T-helper 1 cell treated with Interleukin-12 subunit alpha and Interleukin-12 subunit beta and Interleukin-4 antibody, amounts not matched to agents 30 μg/mL and 1 μg/mL, for 36 hours (primary cell): ENCODE results near the gene MPHOSPH8.

Source experiments
- H3K27ac Mint-ChIP-seq: one replicate; pipeline ENCODE4 v1.8.0; 2021; ENCODE audit warnings: mild to moderate bottlenecking, mixed read lengths
- H3K27me3 Mint-ChIP-seq: one replicate; pipeline ENCODE4 v1.8.0; 2021; ENCODE audit warnings: low read depth, mixed read lengths
- H3K36me3 Mint-ChIP-seq: one replicate; pipeline ENCODE4 v1.8.0; 2021; ENCODE audit warnings: low read depth, mixed read lengths
- H3K4me1 Mint-ChIP-seq: one replicate; pipeline ENCODE4 v1.8.0; 2021; ENCODE audit warnings: low read depth, mixed read lengths
- H3K4me3 Mint-ChIP-seq: one replicate; pipeline ENCODE4 v1.8.0; 2021; ENCODE audit warnings: mild to moderate bottlenecking, moderate library complexity, mixed read lengths
- H3K9me3 Mint-ChIP-seq: one replicate; pipeline ENCODE4 v1.8.0; 2021; ENCODE audit warnings: mixed read lengths

MPHOSPH8 gene

GRCh38 chr13:19661126-19661525 is 27.7 kb downstream of the MPHOSPH8 start:
- Mint-ChIP-seq H3K27me3 (no peaks in the 10 kb centered on the region), H3K36me3 (peaks cover 49% of the 10 kb centered on the region), H3K4me3 (no peak overlapping the region), H3K4me1 (peaks cover 4% of the 10 kb centered on the region), H3K9me3 (no peaks in the 10 kb centered on the region), H3K27ac (no peak overlapping the region)

DNA sequence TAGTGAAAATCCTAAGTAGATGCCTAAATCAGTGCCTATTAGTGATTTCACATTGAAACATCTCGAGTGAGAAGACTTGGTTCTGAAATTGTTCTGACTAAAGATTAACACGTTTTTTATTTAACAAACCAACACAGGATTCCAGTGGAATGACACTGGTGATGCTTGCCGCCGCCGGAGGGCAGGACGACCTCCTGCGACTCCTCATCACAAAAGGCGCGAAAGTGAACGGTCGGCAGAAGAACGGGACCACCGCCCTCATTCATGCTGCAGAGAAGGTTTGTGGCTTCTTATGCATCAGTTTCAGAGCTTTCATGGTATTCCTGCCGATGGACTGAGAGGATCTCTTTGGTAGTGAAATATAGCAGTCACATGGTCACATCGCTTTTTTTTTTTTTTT is 28.1 kb downstream of the MPHOSPH8 start:
- peaks cover 4% of the 10 kb centered on the region for H3K4me1 Mint-ChIP-seq
- H3K27ac Mint-ChIP-seq = no peak overlapping the region
- peaks cover 53% of the 10 kb centered on the region for H3K36me3 Mint-ChIP-seq
- H3K9me3 Mint-ChIP-seq = no peaks in the 10 kb centered on the region
- no peak overlapping the region for H3K4me3 Mint-ChIP-seq
- no peaks in the 10 kb centered on the region for H3K27me3 Mint-ChIP-seq

DNA sequence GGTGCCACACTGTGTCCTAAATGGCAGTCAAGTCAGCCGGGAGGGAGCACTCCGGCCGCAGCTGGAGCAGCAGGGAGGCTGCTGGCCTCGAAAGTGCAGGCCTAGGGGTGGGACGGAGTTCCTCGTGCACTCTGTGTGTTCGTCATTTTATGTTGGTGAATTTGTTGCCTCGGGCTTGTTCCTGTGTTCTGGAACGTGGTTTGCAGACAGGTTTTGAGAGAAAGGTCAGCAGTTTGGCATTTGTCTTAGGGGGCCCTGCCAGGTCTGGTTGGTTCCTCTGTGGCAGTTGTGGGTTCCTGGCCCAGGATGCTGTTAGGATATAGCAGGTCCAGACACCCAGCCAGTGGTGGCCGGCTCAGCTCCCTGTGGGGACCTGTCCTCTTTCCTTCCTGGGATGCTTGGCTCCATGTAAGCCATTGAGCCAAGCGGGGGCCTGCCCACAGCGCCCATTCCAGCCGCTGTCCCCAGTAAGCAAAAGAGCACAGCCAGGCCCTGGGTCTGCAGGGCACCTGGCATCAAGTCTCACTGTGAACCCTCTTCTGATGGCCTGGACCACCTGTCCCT is 30.0 kb downstream of the MPHOSPH8 start:
- Mint-ChIP-seq H3K9me3 (no peaks in the 10 kb centered on the region), H3K27ac (no peak overlapping the region), H3K36me3 (peaks cover 55% of the 10 kb centered on the region), H3K27me3 (no peaks in the 10 kb centered on the region), H3K4me1 (peaks cover 4% of the 10 kb centered on the region), H3K4me3 (no peak overlapping the region)

GRCh38 chr13:19664481-19665230 is 31.2 kb downstream of the MPHOSPH8 start:
- H3K4me3 Mint-ChIP-seq = no peak overlapping the region

DNA sequence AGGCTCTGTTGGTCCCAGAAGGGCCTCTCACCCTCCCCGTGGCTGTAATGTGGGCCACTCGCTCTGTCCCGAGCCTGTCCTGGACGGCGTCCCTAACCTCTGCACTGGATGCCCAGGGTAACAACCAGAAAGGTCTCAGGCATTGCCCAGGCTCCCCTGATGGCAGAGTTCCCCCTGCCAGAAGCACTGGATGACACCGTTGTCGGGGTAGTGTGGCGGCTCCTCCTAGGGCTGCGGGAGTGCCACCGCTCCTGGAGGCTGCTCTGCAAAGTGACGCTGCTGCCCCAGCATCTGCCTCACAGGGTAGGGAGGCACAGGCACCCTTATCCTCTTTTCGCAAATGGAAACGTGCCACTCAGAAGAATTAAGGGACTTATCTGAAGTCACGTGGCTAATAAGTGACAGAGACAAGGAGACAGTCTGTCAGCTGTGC is 32.0 kb downstream of the MPHOSPH8 start:
- Mint-ChIP-seq H3K9me3 (no peaks in the 10 kb centered on the region), H3K27me3 (no peaks in the 10 kb centered on the region), H3K4me1 (peaks cover 4% of the 10 kb centered on the region), H3K4me3 (no peak overlapping the region), H3K27ac (no peak overlapping the region), H3K36me3 (peaks cover 57% of the 10 kb centered on the region)

More at GRCh38 chr13:19664481-19665230, 31.2 kb downstream of the MPHOSPH8 start:
- H3K36me3 Mint-ChIP-seq = peaks cover 54% of the 10 kb centered on the region
- peaks cover 4% of the 10 kb centered on the region for H3K4me1 Mint-ChIP-seq
- H3K9me3 Mint-ChIP-seq = no peaks in the 10 kb centered on the region
- H3K27ac Mint-ChIP-seq = no peak overlapping the region
- H3K27me3 Mint-ChIP-seq = no peaks in the 10 kb centered on the region

GRCh38 chr13:19668778-19669177 is 35.3 kb downstream of the MPHOSPH8 start:
- H3K4me1 Mint-ChIP-seq = peaks cover 4% of the 10 kb centered on the region
- H3K36me3 Mint-ChIP-seq = peaks cover 57% of the 10 kb centered on the region
- no peak overlapping the region for H3K4me3 Mint-ChIP-seq
- H3K27ac Mint-ChIP-seq = no peak overlapping the region
- no peaks in the 10 kb centered on the region for H3K27me3 Mint-ChIP-seq
- no peaks in the 10 kb centered on the region for H3K9me3 Mint-ChIP-seq

- no peak overlapping the region for H3K27ac Mint-ChIP-seq
Observed at GRCh38 chr13:19670147-19670546, 36.7 kb downstream of the MPHOSPH8 start.

GRCh38 chr13:19672990-19673389 is 39.5 kb downstream of the MPHOSPH8 start:
- H3K27ac Mint-ChIP-seq = no peak overlapping the region
- no peak overlapping the region for H3K4me3 Mint-ChIP-seq
- peaks cover 4% of the 10 kb centered on the region for H3K4me1 Mint-ChIP-seq
- H3K36me3 Mint-ChIP-seq = peaks cover 45% of the 10 kb centered on the region
- no peaks in the 10 kb centered on the region for H3K27me3 Mint-ChIP-seq
- H3K9me3 Mint-ChIP-seq = no peaks in the 10 kb centered on the region

More at GRCh38 chr13:19670147-19670546, 36.7 kb downstream of the MPHOSPH8 start:
- no peaks in the 10 kb centered on the region for H3K27me3 Mint-ChIP-seq
- H3K36me3 Mint-ChIP-seq = peaks cover 56% of the 10 kb centered on the region
- no peak overlapping the region for H3K4me3 Mint-ChIP-seq
- peaks cover 1% of the 10 kb centered on the region for H3K4me1 Mint-ChIP-seq
- H3K9me3 Mint-ChIP-seq = no peaks in the 10 kb centered on the region

GRCh38 chr13:19673473-19674430 is 40.3 kb downstream of the MPHOSPH8 start:
- Mint-ChIP-seq H3K4me3 (no peak overlapping the region), H3K4me1 (peaks cover 5% of the 10 kb centered on the region), H3K9me3 (no peaks in the 10 kb centered on the region), H3K27me3 (no peaks in the 10 kb centered on the region), H3K27ac (no peak overlapping the region), H3K36me3 (peaks cover 40% of the 10 kb centered on the region)

GRCh38 chr13:19674898-19675297 is 41.4 kb downstream of the MPHOSPH8 start:
- no peak overlapping the region for H3K27ac Mint-ChIP-seq
- H3K4me1 Mint-ChIP-seq = peaks cover 5% of the 10 kb centered on the region
- H3K36me3 Mint-ChIP-seq = peaks cover 36% of the 10 kb centered on the region

GRCh38 chr13:19676168-19676567 is 42.7 kb downstream of the MPHOSPH8 start:
- Mint-ChIP-seq H3K36me3 (peaks cover 30% of the 10 kb centered on the region), H3K27ac (peak overlapping the region; percentile 62), H3K27me3 (no peaks in the 10 kb centered on the region), H3K4me3 (no peak overlapping the region), H3K9me3 (no peaks in the 10 kb centered on the region), H3K4me1 (peaks cover 5% of the 10 kb centered on the region)

More at GRCh38 chr13:19674898-19675297, 41.4 kb downstream of the MPHOSPH8 start:
- Mint-ChIP-seq H3K27me3 (no peaks in the 10 kb centered on the region), H3K9me3 (no peaks in the 10 kb centered on the region), H3K4me3 (no peak overlapping the region)

DNA sequence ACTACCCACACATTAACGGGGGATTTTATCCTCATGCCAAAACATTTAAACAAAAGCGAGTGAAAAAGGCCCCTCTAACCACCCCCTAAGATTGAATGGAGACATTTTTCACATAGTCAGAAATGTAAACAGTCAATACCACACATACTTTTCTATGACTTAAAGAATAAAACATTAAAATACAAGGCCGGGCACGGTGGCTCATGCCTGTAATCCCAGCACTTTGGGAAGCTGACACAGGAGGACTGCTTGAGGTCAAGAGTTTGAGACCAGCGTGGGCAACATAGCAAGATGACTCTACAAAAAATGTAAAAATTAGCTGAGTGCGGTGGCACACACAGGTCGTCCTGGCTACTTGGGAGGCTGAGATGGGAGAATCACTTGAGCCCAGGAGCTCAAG is 47.3 kb downstream of the MPHOSPH8 start:
- no peak overlapping the region for H3K27ac Mint-ChIP-seq
- H3K27me3 Mint-ChIP-seq = no peaks in the 10 kb centered on the region
- H3K36me3 Mint-ChIP-seq = peaks cover 12% of the 10 kb centered on the region
- no peak overlapping the region for H3K4me3 Mint-ChIP-seq
- no peaks in the 10 kb centered on the region for H3K9me3 Mint-ChIP-seq
- peaks cover 17% of the 10 kb centered on the region for H3K4me1 Mint-ChIP-seq

- Mint-ChIP-seq H3K9me3 (no peaks in the 10 kb centered on the region), H3K4me1 (peaks cover 17% of the 10 kb centered on the region), H3K27ac (peak overlapping the region; percentile 35), H3K36me3 (peaks cover 8% of the 10 kb centered on the region), H3K27me3 (no peaks in the 10 kb centered on the region), H3K4me3 (no peak overlapping the region)
Observed at GRCh38 chr13:19681517-19681916, 48.1 kb downstream of the MPHOSPH8 start.

GRCh38 chr13:19685034-19685433 is 51.6 kb downstream of the MPHOSPH8 start:
- H3K27me3 Mint-ChIP-seq = no peaks in the 10 kb centered on the region
- no peak overlapping the region for H3K27ac Mint-ChIP-seq
- no peak overlapping the region for H3K4me3 Mint-ChIP-seq
- H3K4me1 Mint-ChIP-seq = peaks cover 13% of the 10 kb centered on the region
- H3K9me3 Mint-ChIP-seq = no peaks in the 10 kb centered on the region
- H3K36me3 Mint-ChIP-seq = peaks cover 4% of the 10 kb centered on the region
